Suprapubic skin (tissue), 4 donors: ENCODE results near the gene OR52B2. TPM values are rescaled to one million over a fixed set of nuclear protein-coding genes. Genes with fewer than 3 reads are reported as not detected.
A peak's percentile ranks its signal among the peaks of the same experiment; 100 is the strongest.

ENCODE experiments used
- DNase-seq, 2 donors: peaks; one replicate each; pipeline ENCODE4 v3.0.0-alpha.2; 2019; ENCODE audit warnings: low spot score in 2 of 2
- H3K27ac ChIP-seq: fragments of 200-600 bp; sonication (generic); one replicate; pipeline ENCODE4 v1.5.1; 2019
- H3K27me3 ChIP-seq: fragments of 200-600 bp; sonication (generic); one replicate; pipeline ENCODE4 v1.5.1; 2019
- H3K36me3 ChIP-seq: fragments of 200-600 bp; sonication (generic); one replicate; pipeline ENCODE4 v1.5.1; 2019
- H3K4me1 ChIP-seq: fragments of 200-600 bp; sonication (generic); one replicate; pipeline ENCODE4 v1.5.1; 2019
- H3K4me3 ChIP-seq: fragments of 200-600 bp; sonication (generic); one replicate; pipeline ENCODE4 v1.5.1; 2019; ENCODE audit warnings: mild to moderate bottlenecking
- H3K9me3 ChIP-seq: fragments of 200-600 bp; sonication (generic); one replicate; pipeline ENCODE4 v1.5.1; 2019
- CTCF ChIP-seq, 2 donors: fragments of 200-600 bp in 1 of 2; fragments of 450-650 bp in 1 of 2; sonication (generic) in 1 of 2; IDR thresholded peaks; one replicate each; pipeline ENCODE4 v1.5.1; 2016 to 2019; ENCODE audit warnings: antibody characterized with exemption in 2 of 2, mild to moderate bottlenecking in 1 of 2, moderate library complexity in 1 of 2
- EP300 ChIP-seq: sonication (generic); formaldehyde crosslinking; IDR thresholded peaks from one replicate; pipeline ENCODE4 v1.6.1; 2017; ENCODE audit warnings: antibody characterized with exemption
- POLR2A ChIP-seq, 2 donors: fragments of 450-650 bp; IDR thresholded peaks; one replicate each; pipeline ENCODE4 v1.6.1; 2017; ENCODE audit warnings: antibody characterized with exemption in 2 of 2, mild to moderate bottlenecking in 2 of 2, moderate library complexity in 2 of 2
- POLR2AphosphoS5 ChIP-seq, 3 donors: sonication (generic); formaldehyde crosslinking; IDR thresholded peaks; one replicate each; pipeline ENCODE4 v1.6.1; 2017; ENCODE audit warnings: antibody characterized with exemption in 3 of 3
- WGBS: methylation state at CpG from one replicate; pipeline ENCODE4 v1.1.5; 2018; 5-methylcytosine and 5-hydroxymethylcytosine counted together
- total RNA-seq, 4 donors: library from RNA; depleted of rRNA; stranded (reverse); fragments of >200 nt; gene quantifications; one replicate each; pipeline ENCODE4 v1.1.0, GENCODE V29; 2016

Gene OR52B2
- total RNA-seq, 4 donors from 2014 or later: not detected

- TF ChIP-seq EP300: no peak
- no peak for TF ChIP-seq POLR2A (IDR thresholded peaks at IDR 0.05)
- no peak for TF ChIP-seq CTCF (IDR thresholded peaks at IDR 0.05)
- TF ChIP-seq POLR2AphosphoS5 (IDR thresholded peaks at IDR 0.05): no peak
- peaks cover 4% of the 10 kb centered on the region for H3K4me1 ChIP-seq
- no peaks in the 10 kb centered on the region for H3K27me3 ChIP-seq
- peaks cover 32% of the 10 kb centered on the region for H3K36me3 ChIP-seq
- WGBS: 54% methylated on average over 3 of the region's 3 CpGs
- H3K27ac ChIP-seq: no peak overlapping the region
- no peak overlapping the region for H3K4me3 ChIP-seq
- DNase-seq: no peak
- H3K9me3 ChIP-seq: no peaks in the 10 kb centered on the region
Observed at GRCh38 chr11:6203327-6203726, 33.2 kb upstream of the OR52B2 start.

GRCh38 chr11:6202041-6202440 lies 31.9 kb upstream of the OR52B2 start:
- no peaks in the 10 kb centered on the region for H3K27me3 ChIP-seq
- H3K36me3 ChIP-seq: peaks cover 19% of the 10 kb centered on the region
- no peak for DNase-seq
- H3K4me3 ChIP-seq: no peak overlapping the region
- H3K27ac ChIP-seq: no peak overlapping the region
- H3K4me1 ChIP-seq: peaks cover 4% of the 10 kb centered on the region
- H3K9me3 ChIP-seq: no peaks in the 10 kb centered on the region
- TF ChIP-seq POLR2A (IDR thresholded peaks at IDR 0.05) (no peak), CTCF (IDR thresholded peaks at IDR 0.05) (no peak), EP300 (no peak), POLR2AphosphoS5 (IDR thresholded peaks at IDR 0.05) (no peak)
- 81% methylated on average over 1 of the region's 1 CpG for WGBS

- Histone ChIP-seq H3K9me3 (no peaks in the 10 kb centered on the region), H3K27ac (no peak overlapping the region), H3K4me1 (peaks cover 4% of the 10 kb centered on the region), H3K4me3 (no peak overlapping the region), H3K36me3 (peaks cover 14% of the 10 kb centered on the region), H3K27me3 (no peaks in the 10 kb centered on the region)
- no peak for DNase-seq
- WGBS: 34% methylated on average over 1 of the region's 2 CpGs
- TF ChIP-seq POLR2A (IDR thresholded peaks at IDR 0.05) (no peak), EP300 (no peak), CTCF (IDR thresholded peaks at IDR 0.05) (no peak), POLR2AphosphoS5 (IDR thresholded peaks at IDR 0.05) (no peak)
Observed at GRCh38 chr11:6201481-6201880, 31.4 kb upstream of the OR52B2 start.

- Histone ChIP-seq H3K4me1 (peaks cover 4% of the 10 kb centered on the region), H3K36me3 (peaks cover 13% of the 10 kb centered on the region), H3K4me3 (no peak overlapping the region), H3K9me3 (no peaks in the 10 kb centered on the region), H3K27ac (no peak overlapping the region), H3K27me3 (no peaks in the 10 kb centered on the region)
- no peak for DNase-seq
- peak in 1 of 3 donors; percentile 64 for TF ChIP-seq POLR2AphosphoS5 (IDR thresholded peaks at IDR 0.05)
- no peak for TF ChIP-seq CTCF (IDR thresholded peaks at IDR 0.05)
- no peak for TF ChIP-seq EP300
- no peak for TF ChIP-seq POLR2A (IDR thresholded peaks at IDR 0.05)
- WGBS: 72% methylated on average over 4 of the region's 4 CpGs
Observed at GRCh38 chr11:6200975-6201374, 30.8 kb upstream of the OR52B2 start.

- DNase-seq: no peak
- Histone ChIP-seq H3K27me3 (no peaks in the 10 kb centered on the region), H3K4me3 (no peak within 1 kb of the TSS), H3K4me1 (peaks cover 4% of the 10 kb centered on the region), H3K36me3 (no peaks in the 10 kb centered on the region), H3K27ac (no peak within 1 kb of the TSS), H3K9me3 (no peaks in the 10 kb centered on the region)
- no peak for TF ChIP-seq POLR2AphosphoS5 (IDR thresholded peaks at IDR 0.05)
- no peak for TF ChIP-seq EP300
- TF ChIP-seq CTCF (IDR thresholded peaks at IDR 0.05): no peak
- no peak for TF ChIP-seq POLR2A (IDR thresholded peaks at IDR 0.05)
- 96% methylated on average over 5 of the region's 5 CpGs for WGBS
Observed at GRCh38 chr11:6199174-6199810, 29.2 kb upstream of the OR52B2 start, which contains the start of gene OR52W1. OR52W1 (plus strand) TSS chr11:6199224; CDS start chr11:6199224, 0 bp downstream.
